ENCODE results near the gene AACS.

GRCh38 chr12:125097427-125097826, 32.2 kb downstream of the AACS start:
- TF ChIP-seq, protein P1, sequence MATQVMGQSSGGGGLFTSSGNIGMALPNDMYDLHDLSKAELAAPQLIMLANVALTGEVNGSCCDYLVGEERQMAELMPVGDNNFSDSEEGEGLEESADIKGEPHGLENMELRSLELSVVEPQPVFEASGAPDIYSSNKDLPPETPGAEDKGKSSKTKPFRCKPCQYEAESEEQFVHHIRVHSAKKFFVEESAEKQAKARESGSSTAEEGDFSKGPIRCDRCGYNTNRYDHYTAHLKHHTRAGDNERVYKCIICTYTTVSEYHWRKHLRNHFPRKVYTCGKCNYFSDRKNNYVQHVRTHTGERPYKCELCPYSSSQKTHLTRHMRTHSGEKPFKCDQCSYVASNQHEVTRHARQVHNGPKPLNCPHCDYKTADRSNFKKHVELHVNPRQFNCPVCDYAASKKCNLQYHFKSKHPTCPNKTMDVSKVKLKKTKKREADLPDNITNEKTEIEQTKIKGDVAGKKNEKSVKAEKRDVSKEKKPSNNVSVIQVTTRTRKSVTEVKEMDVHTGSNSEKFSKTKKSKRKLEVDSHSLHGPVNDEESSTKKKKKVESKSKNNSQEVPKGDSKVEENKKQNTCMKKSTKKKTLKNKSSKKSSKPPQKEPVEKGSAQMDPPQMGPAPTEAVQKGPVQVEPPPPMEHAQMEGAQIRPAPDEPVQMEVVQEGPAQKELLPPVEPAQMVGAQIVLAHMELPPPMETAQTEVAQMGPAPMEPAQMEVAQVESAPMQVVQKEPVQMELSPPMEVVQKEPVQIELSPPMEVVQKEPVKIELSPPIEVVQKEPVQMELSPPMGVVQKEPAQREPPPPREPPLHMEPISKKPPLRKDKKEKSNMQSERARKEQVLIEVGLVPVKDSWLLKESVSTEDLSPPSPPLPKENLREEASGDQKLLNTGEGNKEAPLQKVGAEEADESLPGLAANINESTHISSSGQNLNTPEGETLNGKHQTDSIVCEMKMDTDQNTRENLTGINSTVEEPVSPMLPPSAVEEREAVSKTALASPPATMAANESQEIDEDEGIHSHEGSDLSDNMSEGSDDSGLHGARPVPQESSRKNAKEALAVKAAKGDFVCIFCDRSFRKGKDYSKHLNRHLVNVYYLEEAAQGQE (IDR thresholded peaks at IDR 0.05; ENCODE audit: borderline replicate concordance), result no peak
- TF ChIP-seq CTCF (IDR thresholded peaks at IDR 0.05; ENCODE audit: poor library complexity, severe bottlenecking), result no peak
- no peak for TF ChIP-seq POLR2AphosphoS5 (IDR thresholded peaks at IDR 0.05)
- no peak for TF ChIP-seq EZH2 (IDR thresholded peaks at IDR 0.05; ENCODE audit: borderline replicate concordance, insufficient read depth, low read length, poor library complexity, severe bottlenecking)
- TF ChIP-seq TAF1 (IDR thresholded peaks at IDR 0.05; ENCODE audit: low read depth), result no peak
- TF ChIP-seq RAD21 (conservative IDR thresholded peaks at IDR 0.05), result no peak
